Astrocyte (in vitro differentiated cells and primary cell): ENCODE data around the gene GIT2.

Source experiments
- EZH2 ChIP-seq: IDR thresholded peaks from 2 replicates; pipeline ENCODE4 v1.6.1; 2012; ENCODE audit warnings: mild to moderate bottlenecking, low read length, inconsistent platforms; ENCODE audit not compliant: insufficient read depth
- TF ChIP-seq, protein P1 (sequence below): IDR thresholded peaks from 2 replicates; pipeline ENCODE4 v1.5.1; 2011; ENCODE audit warnings: low read depth, mild to moderate bottlenecking, inconsistent platforms, low read length, moderate library complexity; ENCODE audit not compliant: insufficient read depth

DNA sequence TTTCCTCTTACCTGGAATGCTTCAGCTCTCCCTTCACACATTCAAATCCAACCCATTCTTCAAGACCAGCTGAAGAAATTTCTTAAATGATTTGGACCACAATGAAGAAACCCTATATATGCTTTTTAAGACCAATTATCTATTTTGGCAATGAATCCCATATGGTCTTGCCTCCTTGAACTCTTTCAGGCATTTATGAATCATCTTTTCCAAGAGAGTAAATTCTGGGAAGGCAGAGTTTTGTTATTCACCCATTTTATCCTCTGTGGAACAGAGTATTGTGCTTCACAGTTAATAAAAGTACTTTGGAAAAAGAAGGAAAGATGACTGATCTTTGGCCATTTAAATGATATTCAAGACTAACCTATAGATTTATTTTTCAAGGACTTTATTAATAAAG is 14.0 kb downstream of the GIT2 start:
- TF ChIP-seq, protein P1, sequence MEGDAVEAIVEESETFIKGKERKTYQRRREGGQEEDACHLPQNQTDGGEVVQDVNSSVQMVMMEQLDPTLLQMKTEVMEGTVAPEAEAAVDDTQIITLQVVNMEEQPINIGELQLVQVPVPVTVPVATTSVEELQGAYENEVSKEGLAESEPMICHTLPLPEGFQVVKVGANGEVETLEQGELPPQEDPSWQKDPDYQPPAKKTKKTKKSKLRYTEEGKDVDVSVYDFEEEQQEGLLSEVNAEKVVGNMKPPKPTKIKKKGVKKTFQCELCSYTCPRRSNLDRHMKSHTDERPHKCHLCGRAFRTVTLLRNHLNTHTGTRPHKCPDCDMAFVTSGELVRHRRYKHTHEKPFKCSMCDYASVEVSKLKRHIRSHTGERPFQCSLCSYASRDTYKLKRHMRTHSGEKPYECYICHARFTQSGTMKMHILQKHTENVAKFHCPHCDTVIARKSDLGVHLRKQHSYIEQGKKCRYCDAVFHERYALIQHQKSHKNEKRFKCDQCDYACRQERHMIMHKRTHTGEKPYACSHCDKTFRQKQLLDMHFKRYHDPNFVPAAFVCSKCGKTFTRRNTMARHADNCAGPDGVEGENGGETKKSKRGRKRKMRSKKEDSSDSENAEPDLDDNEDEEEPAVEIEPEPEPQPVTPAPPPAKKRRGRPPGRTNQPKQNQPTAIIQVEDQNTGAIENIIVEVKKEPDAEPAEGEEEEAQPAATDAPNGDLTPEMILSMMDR, result no peak
- no peak for TF ChIP-seq EZH2
